ENCODE results near the gene PLCB4.

DNA sequence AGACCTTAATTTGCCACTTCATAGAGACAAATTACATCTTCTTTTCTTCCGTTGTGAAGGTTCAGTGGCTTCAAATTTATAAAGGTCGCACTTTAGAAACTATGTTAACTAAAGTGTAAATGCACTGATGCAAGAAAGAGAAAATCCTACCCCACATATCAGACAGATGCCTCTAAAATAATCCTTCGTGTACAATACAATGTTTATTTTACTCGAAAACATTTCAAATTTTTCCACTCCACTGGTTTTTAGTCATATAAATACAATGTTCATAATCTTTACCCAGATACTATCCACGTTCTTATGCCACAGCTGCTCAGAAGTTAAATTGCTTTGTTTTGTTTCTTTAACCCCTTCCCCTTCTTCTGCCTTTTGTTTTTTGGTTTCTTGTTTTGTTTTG lies 305.2 kb downstream of the PLCB4 start:
- TF ChIP-seq, protein P1, sequence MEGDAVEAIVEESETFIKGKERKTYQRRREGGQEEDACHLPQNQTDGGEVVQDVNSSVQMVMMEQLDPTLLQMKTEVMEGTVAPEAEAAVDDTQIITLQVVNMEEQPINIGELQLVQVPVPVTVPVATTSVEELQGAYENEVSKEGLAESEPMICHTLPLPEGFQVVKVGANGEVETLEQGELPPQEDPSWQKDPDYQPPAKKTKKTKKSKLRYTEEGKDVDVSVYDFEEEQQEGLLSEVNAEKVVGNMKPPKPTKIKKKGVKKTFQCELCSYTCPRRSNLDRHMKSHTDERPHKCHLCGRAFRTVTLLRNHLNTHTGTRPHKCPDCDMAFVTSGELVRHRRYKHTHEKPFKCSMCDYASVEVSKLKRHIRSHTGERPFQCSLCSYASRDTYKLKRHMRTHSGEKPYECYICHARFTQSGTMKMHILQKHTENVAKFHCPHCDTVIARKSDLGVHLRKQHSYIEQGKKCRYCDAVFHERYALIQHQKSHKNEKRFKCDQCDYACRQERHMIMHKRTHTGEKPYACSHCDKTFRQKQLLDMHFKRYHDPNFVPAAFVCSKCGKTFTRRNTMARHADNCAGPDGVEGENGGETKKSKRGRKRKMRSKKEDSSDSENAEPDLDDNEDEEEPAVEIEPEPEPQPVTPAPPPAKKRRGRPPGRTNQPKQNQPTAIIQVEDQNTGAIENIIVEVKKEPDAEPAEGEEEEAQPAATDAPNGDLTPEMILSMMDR (IDR thresholded peaks at IDR 0.05): no peak
- TF ChIP-seq POLR2A (IDR thresholded peaks at IDR 0.05): no peak
